OCI-LY7 (cell line): ENCODE data around the gene FHIT.

Experiments used
- CTCF ChIP-seq: fragments of 200-600 bp; sonication (generic); conservative IDR thresholded peaks from 2 replicates; pipeline ENCODE4 v1.5.1; 2014; ENCODE audit warnings: mild to moderate bottlenecking, antibody characterized with exemption, low read length, moderate library complexity, mixed read lengths
- EZH2phosphoT487 ChIP-seq: fragments of 200-600 bp; sonication (generic); IDR thresholded peaks from 2 replicates; pipeline ENCODE4 v1.6.1; 2018; ENCODE audit warnings: low read depth, borderline replicate concordance, mild to moderate bottlenecking, mixed run types, antibody characterized with exemption, low read length, moderate library complexity, mixed read lengths

GRCh38 chr3:60217156-60217911, 1033.9 kb downstream of the FHIT start:
- no peak for TF ChIP-seq CTCF
- TF ChIP-seq EZH2phosphoT487, result no peak
